HPDE6-E6E7 (cell line): ENCODE measurements around the gene ITGB6.

ENCODE experiments used
- DNase-seq: peaks from one replicate; pipeline ENCODE4 v3.0.0; 2011; ENCODE audit warnings: missing footprints; ENCODE audit errors: extremely low spot score

Gene ITGB6

GRCh38 chr2:160199683-160200389, at the start of gene ITGB6:
ITGB6 (minus strand) TSS chr2:160200272; CDS start chr2:160200063, 209 bp downstream.
- DNase-seq, result no peak

- no peak for DNase-seq
Observed at GRCh38 chr2:160247296-160248035, 47.4 kb upstream of the ITGB6 start.

- DNase-seq, result no peak
Observed at GRCh38 chr2:160246356-160246755, 46.3 kb upstream of the ITGB6 start.

GRCh38 chr2:160245614-160246155, 45.6 kb upstream of the ITGB6 start:
- no peak for DNase-seq

GRCh38 chr2:160242893-160243564, 43.0 kb upstream of the ITGB6 start:
- no peak for DNase-seq

- DNase-seq, result peak; percentile 94
Observed at GRCh38 chr2:160241251-160242137, 41.4 kb upstream of the ITGB6 start.

GRCh38 chr2:160239436-160239835, 39.4 kb upstream of the ITGB6 start:
- DNase-seq, result no peak

GRCh38 chr2:160238392-160238791, 38.3 kb upstream of the ITGB6 start:
- DNase-seq, result no peak

- no peak for DNase-seq
Observed at GRCh38 chr2:160232905-160233475, 32.9 kb upstream of the ITGB6 start.

GRCh38 chr2:160229591-160229990, 29.5 kb upstream of the ITGB6 start:
- DNase-seq, result no peak

- peak; percentile 60 for DNase-seq
Observed at GRCh38 chr2:160228141-160228917, 28.3 kb upstream of the ITGB6 start.

- no peak for DNase-seq
Observed at GRCh38 chr2:160227293-160227915, 27.3 kb upstream of the ITGB6 start.

GRCh38 chr2:160226367-160226766, 26.3 kb upstream of the ITGB6 start:
- DNase-seq, result no peak

GRCh38 chr2:160225722-160226121, 25.6 kb upstream of the ITGB6 start:
- no peak for DNase-seq

GRCh38 chr2:160224507-160224906, 24.4 kb upstream of the ITGB6 start:
- no peak for DNase-seq

GRCh38 chr2:160224060-160224459, 24.0 kb upstream of the ITGB6 start:
- peak; percentile 90 for DNase-seq

- DNase-seq, result no peak
Observed at GRCh38 chr2:160223560-160223959, 23.5 kb upstream of the ITGB6 start.

GRCh38 chr2:160222546-160223283, 22.6 kb upstream of the ITGB6 start:
- DNase-seq, result no peak
